IMR-90 (cell line): ENCODE data around the gene GALNT3. TPM values are rescaled to one million over a fixed set of nuclear protein-coding genes. Genes with fewer than 3 reads are reported as not detected.

Source experiments
- ATAC-seq: fragments of 200-7000 bp; cut with Tn5 transposase; 2 replicates; pipeline ENCODE4 v1.9.1; 2020; ENCODE audit warnings: low read depth, mild to moderate bottlenecking, moderate library complexity
- BruUV-seq: library from RNA; stranded (reverse); fragments of 400-500 nt; replicated peaks from 2 replicates; lab custom pipeline; 2021; lab: Mats Ljungman, UMichigan
- CTCF ChIA-PET: fragments of 300-600 bp; formaldehyde crosslinking; extraction: SDS; loops from one replicate; lab custom pipeline; 2021; ENCODE audit warnings: antibody characterized with exemption; lab: Yijun Ruan, JAX
- POLR2A ChIA-PET: fragments of 300-600 bp; sonication (Branson Sonifier 250); formaldehyde crosslinking; loops from one replicate; lab custom pipeline; 2022; ENCODE audit warnings: antibody characterized with exemption; ENCODE audit not compliant: unreplicated experiment; lab: Charles Lee
- DNase-seq: peaks from one replicate; pipeline ENCODE4 v3.0.0; 2013
- H2AFZ ChIP-seq: replicated peaks from 2 replicates; pipeline ENCODE3; 2013; ENCODE audit warnings: low read length, mild to moderate bottlenecking; ENCODE audit not compliant: poor library complexity
- H2AK5ac ChIP-seq: 2 replicates; pipeline ENCODE4 v1.6.1; 2013; ENCODE audit warnings: low read depth, low read length, inconsistent platforms
- H2AK9ac ChIP-seq: replicated peaks from 2 replicates; pipeline ENCODE3; 2013; ENCODE audit warnings: mild to moderate bottlenecking, low read depth, low read length, moderate library complexity; ENCODE audit not compliant: poor library complexity
- H2BK120ac ChIP-seq: 2 replicates; pipeline ENCODE4 v1.6.1; 2013; ENCODE audit warnings: low read depth, low read length, inconsistent platforms
- H2BK15ac ChIP-seq: 3 replicates; pipeline ENCODE4 v1.6.1; 2013; ENCODE audit warnings: low read depth, low read length, inconsistent platforms
- H2BK20ac ChIP-seq: 2 replicates; pipeline ENCODE4 v1.6.1; 2013; ENCODE audit warnings: low read depth, mild to moderate bottlenecking, inconsistent platforms, low read length, moderate library complexity
- H2BK5ac ChIP-seq: 2 replicates; pipeline ENCODE4 v1.6.1; 2013; ENCODE audit warnings: mild to moderate bottlenecking, low read depth, low read length, inconsistent platforms; ENCODE audit not compliant: poor library complexity, severe bottlenecking
- H3K14ac ChIP-seq: replicated peaks from 2 replicates; pipeline ENCODE4 v1.6.1; 2013; ENCODE audit warnings: low read depth, low read length, inconsistent platforms
- H3K18ac ChIP-seq: 2 replicates; pipeline ENCODE4 v1.6.1; 2013; ENCODE audit warnings: low read depth, low read length, control low read depth
- H3K23ac ChIP-seq: 2 replicates; pipeline ENCODE4 v1.6.1; 2013; ENCODE audit warnings: low read depth, low read length, inconsistent platforms
- H3K27ac ChIP-seq: 2 replicates; pipeline ENCODE4 v1.5.1; 2013; ENCODE audit warnings: mild to moderate bottlenecking, control low read depth, low read length; ENCODE audit not compliant: insufficient read depth
- H3K27me3 ChIP-seq: 2 replicates; pipeline ENCODE4 v1.6.1; 2013; ENCODE audit warnings: low read length; ENCODE audit not compliant: control insufficient read depth, insufficient read depth
- H3K36me3 ChIP-seq: 2 replicates; pipeline ENCODE4 v1.6.1; 2013; ENCODE audit warnings: low read length, mixed read lengths; ENCODE audit not compliant: control insufficient read depth, insufficient read depth
- H3K4ac ChIP-seq: 2 replicates; pipeline ENCODE4 v1.6.1; 2013; ENCODE audit warnings: low read depth, low read length, inconsistent platforms
- H3K4me1 ChIP-seq: 2 replicates; pipeline ENCODE4 v1.6.1; 2013; ENCODE audit warnings: low read length, mixed read lengths; ENCODE audit not compliant: control insufficient read depth, insufficient read depth
- H3K4me2 ChIP-seq: 2 replicates; pipeline ENCODE4 v1.6.1; 2013; ENCODE audit warnings: low read depth, mild to moderate bottlenecking, control low read depth, low read length, moderate library complexity
- H3K4me3 ChIP-seq: 2 replicates; pipeline ENCODE4 v1.5.1; 2013; ENCODE audit warnings: low read depth, mild to moderate bottlenecking, control low read depth, low read length, moderate library complexity; ENCODE audit not compliant: insufficient read depth
- H3K56ac ChIP-seq: 2 replicates; pipeline ENCODE4 v1.6.1; 2013; ENCODE audit warnings: low read length, inconsistent platforms; ENCODE audit not compliant: insufficient read depth; ENCODE audit errors: extremely low read depth
- H3K79me1 ChIP-seq, 2 experiments: 2 replicates each; pipeline ENCODE4 v1.6.1; 2013; ENCODE audit warnings: low read length in 2 of 2, inconsistent platforms in 1 of 2, low read depth in 1 of 2
- H3K9ac ChIP-seq: 2 replicates; pipeline ENCODE4 v1.6.1; 2013; ENCODE audit warnings: low read depth, low read length, control low read depth
- H3K9me1 ChIP-seq: 2 replicates; pipeline ENCODE4 v1.6.1; 2013; ENCODE audit warnings: low read length, inconsistent platforms; ENCODE audit not compliant: insufficient read depth
- H3K9me3 ChIP-seq: 2 replicates; pipeline ENCODE4 v1.6.1; 2013; ENCODE audit warnings: low read length; ENCODE audit not compliant: control insufficient read depth, insufficient read depth
- H4K20me1 ChIP-seq: 2 replicates; pipeline ENCODE4 v1.6.1; 2013; ENCODE audit warnings: low read length, inconsistent platforms; ENCODE audit not compliant: insufficient read depth
- H4K5ac ChIP-seq: 2 replicates; pipeline ENCODE4 v1.6.1; 2013; ENCODE audit warnings: mild to moderate bottlenecking, low read depth, low read length, control low read depth
- H4K8ac ChIP-seq, 2 experiments: 2 replicates each; pipeline ENCODE4 v1.6.1; 2013; ENCODE audit warnings: low read depth in 2 of 2, low read length in 2 of 2, control low read depth in 1 of 2, inconsistent platforms in 1 of 2
- H4K91ac ChIP-seq: 2 replicates; pipeline ENCODE4 v1.6.1; 2013; ENCODE audit warnings: low read depth, low read length, inconsistent platforms; ENCODE audit not compliant: insufficient read depth
- NFE2L2 ChIP-seq: fragments of 150-350 bp; IDR thresholded peaks from 2 replicates; pipeline ENCODE4 v1.6.1; 2016; ENCODE audit warnings: low read depth, mild to moderate bottlenecking, low read length
- SMC3 ChIP-seq: fragments of 150-350 bp; IDR thresholded peaks from 2 replicates; pipeline ENCODE4 v1.6.1; 2016; ENCODE audit warnings: low read depth, mild to moderate bottlenecking, antibody characterized with exemption, low read length, moderate library complexity
- WGBS, 2 experiments: methylation state at CpG; one replicate each; pipeline versions ENCODE4 v1.1.5 to v1.1.7; 2013; ENCODE audit warnings: missing lambda C conversion rate in 2 of 2; ENCODE audit not compliant: insufficient read length in 1 of 2; ENCODE audit errors: extremely low coverage in 2 of 2; 5-methylcytosine and 5-hydroxymethylcytosine counted together
- dilution Hi-C: fragments of 300-500 bp; cut with HindIII; formaldehyde crosslinking; loops from one replicate; pipeline ENCODE4 v1.14.3; 2018; ENCODE audit warnings: low sequenced_read_pairs; ENCODE audit not compliant: unreplicated experiment
- in situ Hi-C: fragments of 300-500 bp; cut with MboI; formaldehyde crosslinking; loops from 3 replicates; pipeline ENCODE4 v1.14.3; 2019; ENCODE audit warnings: low sequenced_read_pairs, inconsistent platforms, mixed read lengths
- intact Hi-C: fragments of 100-400 bp; cut with micrococcal nuclease; formaldehyde crosslinking; loops from 2 replicates; pipeline ENCODE4 v1.10.0; 2022
- polyA plus RNA-seq, 3 experiments: library from polyadenylated mRNA; depleted of rRNA; stranded (reverse); fragments of >200 nt; gene quantifications; 2 replicates each; pipeline ENCODE4 v1.2.3, GENCODE V29; 2012; ENCODE audit warnings: low replicate concordance in 1 of 3
- total RNA-seq: library from RNA; depleted of rRNA; stranded (reverse); fragments of >200 nt; gene quantifications from 2 replicates; pipeline ENCODE4 v1.2.3, GENCODE V29; 2012
- TF ChIP-seq, protein P1 (sequence below): conservative IDR thresholded peaks from 2 replicates; pipeline ENCODE4 v1.5.1; 2012; ENCODE audit warnings: mild to moderate bottlenecking, low read depth, low read length, improper control_type of control experiment
- TF ChIP-seq, protein P2 (sequence below): fragments of 150-350 bp; IDR thresholded peaks from 2 replicates; pipeline ENCODE4 v1.6.1; 2017; ENCODE audit warnings: mild to moderate bottlenecking, antibody characterized with exemption, low read length, low read depth

Gene GALNT3
- total and polyA plus RNA-seq, 2 of the 4 experiments (the other 2 are of a cell fraction) = 1.1 to 2.0 TPM

DNA sequence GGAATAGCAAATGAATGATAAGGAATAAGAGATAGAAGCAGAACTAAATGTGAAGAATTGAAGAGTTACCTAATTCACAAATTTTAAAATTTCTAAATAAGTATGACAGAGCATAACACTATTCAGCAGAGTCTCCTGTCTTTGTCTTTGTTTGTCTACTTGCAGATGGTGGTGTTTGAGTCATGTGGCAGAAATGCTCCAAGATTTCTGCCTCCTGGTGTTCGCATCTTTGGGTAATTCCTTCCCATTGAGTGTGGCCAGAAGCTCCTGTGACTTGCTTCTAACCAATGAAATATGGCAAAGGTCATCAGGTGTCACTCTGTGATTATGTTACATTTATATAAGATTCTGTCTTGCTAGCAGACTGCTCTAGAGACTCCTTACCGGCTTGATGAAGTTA is 45.6 kb upstream of the GALNT3 start:
- DNase-seq = peak; percentile 81
- ATAC-seq = peak; percentile 79

More for the DNA sequence above, 45.6 kb upstream of the GALNT3 start:
- Histone ChIP-seq H3K36me3 (no peaks in the 10 kb centered on the region), H3K14ac (no peak overlapping the region), H2AFZ (no peak overlapping the region), H3K56ac (no peak overlapping the region), H3K23ac (no peak overlapping the region), H3K27me3 (no peaks in the 10 kb centered on the region), H3K27ac (no peak overlapping the region), H3K4me1 (peaks cover 2% of the 10 kb centered on the region; the same call in 1 of the 2 replicates), H2BK20ac (no peak overlapping the region), H3K9ac (no peak overlapping the region), H2AK9ac (no peak overlapping the region), H2BK120ac (no peak overlapping the region), H3K4me2 (no peak overlapping the region), H4K91ac (no peak overlapping the region), H2BK5ac (no peak overlapping the region), H3K9me1 (0 out of 2 replicates have a peak, but pooled peaks cover 2% of the 10 kb centered on the region), H3K18ac (no peak overlapping the region), H3K4ac (no peak overlapping the region), H2AK5ac (no peak overlapping the region), H3K79me1 (no peaks in the 10 kb centered on the region), H3K9me3 (no peaks in the 10 kb centered on the region), H4K8ac (no peak overlapping the region), H4K20me1 (no peaks in the 10 kb centered on the region), H4K5ac (no peak overlapping the region), H3K4me3 (no peak overlapping the region), H2BK15ac (no peak overlapping the region)
- TF ChIP-seq NFE2L2 (no peak), SMC3 (no peak)
- TF ChIP-seq, protein P1, sequence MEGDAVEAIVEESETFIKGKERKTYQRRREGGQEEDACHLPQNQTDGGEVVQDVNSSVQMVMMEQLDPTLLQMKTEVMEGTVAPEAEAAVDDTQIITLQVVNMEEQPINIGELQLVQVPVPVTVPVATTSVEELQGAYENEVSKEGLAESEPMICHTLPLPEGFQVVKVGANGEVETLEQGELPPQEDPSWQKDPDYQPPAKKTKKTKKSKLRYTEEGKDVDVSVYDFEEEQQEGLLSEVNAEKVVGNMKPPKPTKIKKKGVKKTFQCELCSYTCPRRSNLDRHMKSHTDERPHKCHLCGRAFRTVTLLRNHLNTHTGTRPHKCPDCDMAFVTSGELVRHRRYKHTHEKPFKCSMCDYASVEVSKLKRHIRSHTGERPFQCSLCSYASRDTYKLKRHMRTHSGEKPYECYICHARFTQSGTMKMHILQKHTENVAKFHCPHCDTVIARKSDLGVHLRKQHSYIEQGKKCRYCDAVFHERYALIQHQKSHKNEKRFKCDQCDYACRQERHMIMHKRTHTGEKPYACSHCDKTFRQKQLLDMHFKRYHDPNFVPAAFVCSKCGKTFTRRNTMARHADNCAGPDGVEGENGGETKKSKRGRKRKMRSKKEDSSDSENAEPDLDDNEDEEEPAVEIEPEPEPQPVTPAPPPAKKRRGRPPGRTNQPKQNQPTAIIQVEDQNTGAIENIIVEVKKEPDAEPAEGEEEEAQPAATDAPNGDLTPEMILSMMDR = peak; percentile 21; the same call in 1 of the 2 replicates
- TF ChIP-seq, protein P2, sequence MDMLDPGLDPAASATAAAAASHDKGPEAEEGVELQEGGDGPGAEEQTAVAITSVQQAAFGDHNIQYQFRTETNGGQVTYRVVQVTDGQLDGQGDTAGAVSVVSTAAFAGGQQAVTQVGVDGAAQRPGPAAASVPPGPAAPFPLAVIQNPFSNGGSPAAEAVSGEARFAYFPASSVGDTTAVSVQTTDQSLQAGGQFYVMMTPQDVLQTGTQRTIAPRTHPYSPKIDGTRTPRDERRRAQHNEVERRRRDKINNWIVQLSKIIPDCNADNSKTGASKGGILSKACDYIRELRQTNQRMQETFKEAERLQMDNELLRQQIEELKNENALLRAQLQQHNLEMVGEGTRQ = peak; percentile 23; the same call in 1 of the 2 replicates
- intact Hi-C loops (no loop called here), dilution Hi-C loops (no loop called here), in situ Hi-C loops (no loop called here)
- CTCF ChIA-PET = interaction anchor here (0.5 to 0.9 kb wide), 2 partner anchors 35 to 546 kb away, joined by 4 to 6 read pairs; no protein-coding TSS in a partner anchor
- no TSS peak for BruUV-seq
- no CpG with 5 or more reads among the region's 2 CpGs for WGBS, 2 experiments
- POLR2A ChIA-PET = no interaction called here
